PC-3 (cell line): ENCODE results near the gene AP1AR. TPM values are rescaled to one million over a fixed set of nuclear protein-coding genes. Genes with fewer than 3 reads are reported as not detected.

Experiments used
- ATAC-seq: fragments of 200-7000 bp; cut with Tn5 transposase; 2 replicates; pipeline ENCODE4 v1.9.1; 2020; ENCODE audit warnings: mild to moderate bottlenecking, moderate library complexity
- BruUV-seq: library from RNA; stranded (reverse); fragments of 400-500 nt; replicated peaks from 2 replicates; lab custom pipeline; 2021; lab: Mats Ljungman, UMichigan
- CTCF ChIA-PET: fragments of 300-600 bp; sonication (Branson Sonifier 250); formaldehyde crosslinking; loops from one replicate; lab custom pipeline; 2022; ENCODE audit warnings: antibody characterized with exemption; lab: Charles Lee
- POLR2A ChIA-PET: fragments of 300-600 bp; sonication (Branson Sonifier 250); formaldehyde crosslinking; loops from one replicate; lab custom pipeline; 2022; ENCODE audit warnings: antibody characterized with exemption; ENCODE audit not compliant: unreplicated experiment; lab: Charles Lee
- DNase-seq: peaks from one replicate; pipeline ENCODE4 v3.0.0-alpha.2; 2015
- H2AFZ ChIP-seq: fragments of 300-600 bp; sonication (generic); 2 replicates; pipeline ENCODE4 v1.6.0; 2016; ENCODE audit warnings: antibody characterized with exemption, low read length
- H3F3A ChIP-seq: fragments of 300-600 bp; sonication (generic); one replicate; pipeline ENCODE4 v1.6.0; 2017; ENCODE audit warnings: antibody characterized with exemption, low read length, control low read depth, mild to moderate bottlenecking; ENCODE audit not compliant: unreplicated experiment
- H3K27ac ChIP-seq: fragments of 300-600 bp; sonication (generic); 2 replicates; pipeline ENCODE4 v1.5.1; 2016; ENCODE audit warnings: mild to moderate bottlenecking, low read length
- H3K27me3 ChIP-seq: fragments of 300-600 bp; sonication (generic); 2 replicates; pipeline ENCODE4 v1.6.1; 2016; ENCODE audit warnings: low read length, mixed read lengths
- H3K36me3 ChIP-seq: fragments of 300-600 bp; sonication (generic); 2 replicates; pipeline ENCODE4 v1.6.1; 2016; ENCODE audit warnings: low read depth, mixed run types, low read length, mixed read lengths
- H3K4me1 ChIP-seq: fragments of 300-600 bp; sonication (generic); 2 replicates; pipeline ENCODE4 v1.5.1; 2016; ENCODE audit warnings: low read length; ENCODE audit not compliant: insufficient read depth
- H3K4me2 ChIP-seq: fragments of 300-600 bp; sonication (generic); 2 replicates; pipeline ENCODE4 v1.6.0; 2016; ENCODE audit warnings: low read length
- H3K4me3 ChIP-seq: fragments of 300-600 bp; sonication (generic); 2 replicates; pipeline ENCODE4 v1.5.1; 2016; ENCODE audit warnings: mild to moderate bottlenecking, low read length, mixed read lengths
- H3K79me2 ChIP-seq: fragments of 300-600 bp; sonication (generic); 2 replicates; pipeline ENCODE4 v1.6.1; 2017; ENCODE audit warnings: low read length, mixed read lengths
- H3K9ac ChIP-seq: fragments of 300-600 bp; sonication (generic); 2 replicates; pipeline ENCODE4 v1.6.0; 2016; ENCODE audit warnings: mild to moderate bottlenecking, low read length
- H3K9me2 ChIP-seq: fragments of 300-600 bp; sonication (generic); replicated peaks from 2 replicates; pipeline ENCODE4 v1.6.1; 2016; ENCODE audit warnings: mixed run types, low read length, mixed read lengths
- H3K9me3 ChIP-seq: fragments of 300-600 bp; sonication (generic); 2 replicates; pipeline ENCODE4 v1.6.1; 2016; ENCODE audit warnings: low read length, mixed read lengths
- H4K20me1 ChIP-seq: fragments of 300-600 bp; sonication (generic); 2 replicates; pipeline ENCODE4 v1.6.1; 2016; ENCODE audit warnings: low read length, mixed read lengths
- EZH2 ChIP-seq: fragments of 300-600 bp; sonication (generic); IDR thresholded peaks from one replicate; pipeline ENCODE4 v1.6.1; 2017; ENCODE audit warnings: antibody characterized with exemption, mild to moderate bottlenecking, low read length; ENCODE audit not compliant: unreplicated experiment
- EZH2phosphoT487 ChIP-seq: fragments of 300-600 bp; sonication (generic); IDR thresholded peaks from 2 replicates; pipeline ENCODE4 v1.6.1; 2018; ENCODE audit warnings: mild to moderate bottlenecking, antibody characterized with exemption, low read length, borderline replicate concordance
- intact Hi-C: fragments of 100-400 bp; cut with micrococcal nuclease; formaldehyde crosslinking; loops from 2 replicates; pipeline ENCODE4 v1.9.0; 2023
- total RNA-seq: library from RNA; depleted of rRNA; stranded (reverse); fragments of >200 nt; gene quantifications from 2 replicates; pipeline ENCODE4 v1.2.3, GENCODE V29; 2014
- TF ChIP-seq, protein P1 (sequence below): fragments of 300-600 bp; sonication (generic); conservative IDR thresholded peaks from 2 replicates; pipeline ENCODE4 v1.5.1; 2017; ENCODE audit warnings: antibody characterized with exemption, low read depth, mild to moderate bottlenecking, low read length

The AP1AR gene
- total RNA-seq, 1 experiment from 2014 or later, result 34.6 TPM

DNA sequence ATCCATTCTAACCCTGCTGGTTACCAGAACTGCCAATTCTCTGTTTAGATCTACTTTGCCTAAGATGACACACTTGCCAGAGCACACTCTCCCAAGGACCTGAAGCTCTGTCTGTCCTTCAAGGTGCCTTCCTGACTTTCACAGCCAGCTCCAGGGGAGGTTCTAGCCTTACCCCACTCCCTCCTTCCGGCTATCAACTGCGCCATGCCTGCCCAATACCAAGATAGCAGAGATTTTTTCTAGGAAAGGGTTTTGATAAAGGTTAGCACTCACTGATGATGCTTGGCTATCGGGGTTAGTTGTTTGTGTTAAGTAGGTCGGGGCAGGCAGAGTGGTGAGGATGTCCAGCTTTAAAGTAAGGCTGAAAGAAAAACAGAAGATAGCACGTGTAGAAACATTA, 79.9 kb downstream of the AP1AR start:
- Histone ChIP-seq H3K4me1 (no peaks in the 10 kb centered on the region), H3K27me3 (no peaks in the 10 kb centered on the region), H3K4me2 (no peak overlapping the region), H3K27ac (no peak overlapping the region), H3K9ac (no peak overlapping the region), H3K36me3 (no peaks in the 10 kb centered on the region), H3K9me3 (no peaks in the 10 kb centered on the region), H3F3A (no peaks in the 10 kb centered on the region), H2AFZ (no peak overlapping the region), H4K20me1 (no peaks in the 10 kb centered on the region), H3K79me2 (no peaks in the 10 kb centered on the region), H3K4me3 (no peak overlapping the region), H3K9me2 (no peaks in the 10 kb centered on the region)
- ChIA-PET POLR2A (no interaction called here), CTCF (no interaction called here)
- no peak for TF ChIP-seq EZH2
- TF ChIP-seq, protein P1, sequence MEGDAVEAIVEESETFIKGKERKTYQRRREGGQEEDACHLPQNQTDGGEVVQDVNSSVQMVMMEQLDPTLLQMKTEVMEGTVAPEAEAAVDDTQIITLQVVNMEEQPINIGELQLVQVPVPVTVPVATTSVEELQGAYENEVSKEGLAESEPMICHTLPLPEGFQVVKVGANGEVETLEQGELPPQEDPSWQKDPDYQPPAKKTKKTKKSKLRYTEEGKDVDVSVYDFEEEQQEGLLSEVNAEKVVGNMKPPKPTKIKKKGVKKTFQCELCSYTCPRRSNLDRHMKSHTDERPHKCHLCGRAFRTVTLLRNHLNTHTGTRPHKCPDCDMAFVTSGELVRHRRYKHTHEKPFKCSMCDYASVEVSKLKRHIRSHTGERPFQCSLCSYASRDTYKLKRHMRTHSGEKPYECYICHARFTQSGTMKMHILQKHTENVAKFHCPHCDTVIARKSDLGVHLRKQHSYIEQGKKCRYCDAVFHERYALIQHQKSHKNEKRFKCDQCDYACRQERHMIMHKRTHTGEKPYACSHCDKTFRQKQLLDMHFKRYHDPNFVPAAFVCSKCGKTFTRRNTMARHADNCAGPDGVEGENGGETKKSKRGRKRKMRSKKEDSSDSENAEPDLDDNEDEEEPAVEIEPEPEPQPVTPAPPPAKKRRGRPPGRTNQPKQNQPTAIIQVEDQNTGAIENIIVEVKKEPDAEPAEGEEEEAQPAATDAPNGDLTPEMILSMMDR, result no peak
- TF ChIP-seq EZH2phosphoT487, result no peak
- ATAC-seq (no peak), DNase-seq (no peak)
- BruUV-seq, result no TSS peak
- intact Hi-C loops, result no loop called here

DNA sequence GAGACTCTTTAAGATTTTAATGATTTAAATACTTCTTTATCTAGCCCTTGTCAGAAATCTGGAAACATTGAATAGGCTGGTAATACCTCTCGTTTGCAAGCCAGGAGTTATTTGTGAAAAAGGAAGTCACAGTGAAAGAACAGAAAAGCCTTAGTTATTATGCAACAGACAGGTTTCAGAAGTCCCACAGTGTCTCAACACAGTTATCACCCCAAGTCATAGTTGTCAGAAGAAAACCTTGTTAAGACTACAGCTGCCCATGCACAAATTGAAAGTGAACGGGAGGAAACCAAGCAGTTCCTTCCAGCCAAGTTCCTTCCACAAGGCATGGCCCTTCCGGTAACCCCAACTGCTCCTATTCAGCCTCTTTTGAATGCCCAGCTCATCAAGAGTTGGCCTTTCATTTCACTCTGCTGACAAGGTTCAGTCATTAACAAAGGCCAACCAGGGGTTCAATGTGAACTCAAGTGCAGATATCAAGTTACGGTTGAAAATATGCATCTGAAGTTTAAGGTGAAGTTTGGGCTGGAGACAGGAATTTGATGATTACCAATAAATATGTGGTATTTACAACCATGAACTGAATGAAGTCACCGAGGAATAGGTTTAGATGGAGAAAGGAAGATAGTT, 81.1 kb downstream of the AP1AR start:
- H3K9me2 ChIP-seq, result no peaks in the 10 kb centered on the region
- BruUV-seq, result no TSS peak
- DNase-seq (no peak), ATAC-seq (no peak)
- H3K79me2 ChIP-seq, result no peaks in the 10 kb centered on the region
- H3K4me3 ChIP-seq, result no peak overlapping the region
- POLR2A ChIA-PET, result no interaction called here
- no peak for TF ChIP-seq EZH2phosphoT487
- no peak for TF ChIP-seq EZH2
- TF ChIP-seq, protein P1, result no peak
- H4K20me1 ChIP-seq, result no peaks in the 10 kb centered on the region
- CTCF ChIA-PET, result no interaction called here
- intact Hi-C loops, result no loop called here
- no peak overlapping the region for H3K9ac ChIP-seq
- H3F3A ChIP-seq, result no peaks in the 10 kb centered on the region
- no peaks in the 10 kb centered on the region for H3K27me3 ChIP-seq
- no peaks in the 10 kb centered on the region for H3K36me3 ChIP-seq
- no peak overlapping the region for H2AFZ ChIP-seq
- no peak overlapping the region for H3K27ac ChIP-seq
- no peaks in the 10 kb centered on the region for H3K4me1 ChIP-seq
- no peaks in the 10 kb centered on the region for H3K9me3 ChIP-seq
- H3K4me2 ChIP-seq, result no peak overlapping the region

DNA sequence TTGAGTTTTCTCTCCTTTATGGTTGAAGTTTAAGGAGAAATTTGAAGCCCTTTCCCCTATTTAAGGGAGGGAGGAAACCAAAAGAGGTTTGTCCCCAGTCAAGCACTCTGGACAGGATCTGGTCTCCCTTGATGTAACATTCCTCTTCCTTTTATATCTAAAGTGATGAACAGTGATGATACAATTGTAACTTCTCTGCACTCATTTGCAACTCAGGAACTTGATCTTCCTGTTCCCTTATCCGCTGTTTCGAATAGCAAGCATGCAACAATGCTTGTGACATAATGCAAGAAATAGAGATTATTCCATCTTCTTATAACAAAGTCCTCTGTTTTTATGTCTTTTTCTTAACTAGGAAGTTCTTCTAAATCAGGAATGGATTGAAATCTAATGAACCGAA, 83.9 kb downstream of the AP1AR start:
- no peak overlapping the region for H3K4me3 ChIP-seq
- H3K9ac ChIP-seq, result no peak overlapping the region
- no peak overlapping the region for H2AFZ ChIP-seq
- no peak overlapping the region for H3K4me2 ChIP-seq
- intact Hi-C loops, result no loop called here
- BruUV-seq, result no TSS peak
- H3F3A ChIP-seq, result no peaks in the 10 kb centered on the region
- no peaks in the 10 kb centered on the region for H3K9me3 ChIP-seq
- ATAC-seq (no peak), DNase-seq (no peak)
- no peaks in the 10 kb centered on the region for H3K27me3 ChIP-seq
- no peaks in the 10 kb centered on the region for H3K4me1 ChIP-seq
- ChIA-PET CTCF (no interaction called here), POLR2A (no interaction called here)
- TF ChIP-seq EZH2phosphoT487, result no peak
- TF ChIP-seq, protein P1, result no peak
- TF ChIP-seq EZH2, result no peak
- no peaks in the 10 kb centered on the region for H4K20me1 ChIP-seq
- no peaks in the 10 kb centered on the region for H3K36me3 ChIP-seq
- H3K79me2 ChIP-seq, result no peaks in the 10 kb centered on the region
- H3K27ac ChIP-seq, result no peak overlapping the region
- H3K9me2 ChIP-seq, result no peaks in the 10 kb centered on the region
